ENCODE results near the gene KIF13A. TPM values are rescaled to one million over a fixed set of nuclear protein-coding genes. Genes with fewer than 3 reads are reported as not detected.
"Not testable (repeated sequence)": the region's sequence is repeated elsewhere in the genome, so short reads cannot be mapped to it uniquely, and the experiment has no call there.

Gene KIF13A
- total RNA-seq, 1 experiment from 2014 or later, result 11.3 TPM

DNA sequence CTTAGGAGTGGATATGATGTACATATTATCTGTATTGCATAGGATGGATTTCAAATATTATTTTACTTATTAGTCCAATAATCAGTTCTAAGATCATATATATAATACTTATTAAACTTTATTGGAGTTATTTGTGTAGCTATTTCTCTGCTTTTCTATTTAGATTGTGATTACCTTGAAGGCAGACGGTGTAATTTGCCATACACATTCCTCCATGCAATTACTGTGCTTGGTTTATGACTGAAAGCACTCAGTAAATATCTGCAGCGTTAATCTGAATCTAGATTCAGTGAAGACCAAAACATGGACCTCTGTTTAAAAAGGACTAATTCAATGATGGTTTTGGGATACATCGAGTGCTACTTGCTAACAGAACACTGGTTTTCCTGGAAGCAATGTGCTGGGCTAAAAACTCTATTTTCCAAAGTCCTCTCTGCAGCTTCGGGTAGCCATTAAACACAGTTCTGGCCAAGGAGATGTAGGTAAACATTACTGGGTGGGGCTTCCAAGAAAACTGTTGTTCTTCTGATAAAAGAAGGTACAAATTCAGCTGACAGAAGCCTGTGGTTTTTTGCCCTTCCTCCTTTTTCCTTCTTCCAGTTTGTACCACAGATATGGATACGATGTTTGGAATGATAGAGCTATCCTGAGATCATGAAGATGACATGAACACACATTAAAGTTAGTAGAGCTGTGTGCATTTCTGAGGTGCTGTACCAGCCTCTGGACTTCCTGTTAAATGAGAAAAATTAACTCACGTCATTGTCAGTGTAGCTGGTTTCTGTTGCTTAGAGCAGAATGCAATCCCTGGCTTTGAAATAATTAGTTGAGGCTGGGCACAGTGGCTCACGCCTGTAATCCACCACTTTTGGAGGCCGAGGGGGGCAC lies 144.3 kb downstream of the KIF13A start:
- Histone ChIP-seq H3K36me3 (no peaks in the 10 kb centered on the region), H3K9me3 (no peaks in the 10 kb centered on the region), H3K4me3 (no peak overlapping the region), H3K27me3 (no peaks in the 10 kb centered on the region)
- DNase-seq, result no peak

DNA sequence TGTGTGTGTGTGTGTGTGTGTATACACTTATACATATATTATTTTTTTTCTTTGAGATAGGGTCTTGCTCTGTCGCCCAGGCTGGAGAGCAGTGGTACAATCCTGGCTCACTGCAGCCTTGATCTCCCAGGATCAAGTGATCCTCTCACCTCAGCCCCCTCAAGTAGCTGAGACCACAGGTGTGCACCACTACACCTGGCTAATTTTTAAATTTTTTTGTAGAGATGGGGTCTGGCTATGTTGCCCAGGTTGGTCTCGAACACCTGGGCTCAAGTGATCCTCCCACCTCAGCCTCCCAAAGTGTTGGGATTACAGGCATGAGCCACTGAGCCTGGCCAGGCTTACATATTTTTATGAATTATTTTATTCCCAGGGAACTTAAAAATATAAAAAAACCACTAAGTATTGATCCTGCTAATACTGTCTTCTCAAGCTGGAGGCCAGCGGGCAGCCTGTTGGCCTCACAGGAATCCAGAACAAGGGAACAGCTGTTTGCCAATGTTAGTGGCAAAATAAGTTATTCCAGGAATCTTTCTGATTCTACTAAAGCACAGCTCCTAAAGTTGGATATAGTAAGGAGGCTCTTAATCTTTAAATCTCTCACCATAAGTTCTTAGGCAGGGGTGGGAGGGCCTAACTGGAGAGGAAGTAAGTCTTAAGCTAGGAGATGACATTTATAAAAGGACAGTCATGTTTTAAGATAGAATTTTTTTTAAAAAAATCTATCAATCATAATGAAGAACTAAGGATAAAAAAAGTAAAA lies 145.2 kb downstream of the KIF13A start:
- no peak for DNase-seq
- Histone ChIP-seq H3K27me3 (no peaks in the 10 kb centered on the region), H3K36me3 (peaks cover 3% of the 10 kb centered on the region), H3K9me3 (no peaks in the 10 kb centered on the region; the same call in 1 of the 2 replicates), H3K4me3 (no peak overlapping the region)

GRCh38 chr6:17839513-17840223 lies 147.8 kb downstream of the KIF13A start:
- H3K27me3 ChIP-seq, result no peaks in the 10 kb centered on the region
- H3K36me3 ChIP-seq, result peaks cover 16% of the 10 kb centered on the region
- H3K9me3 ChIP-seq, result no peaks in the 10 kb centered on the region; the same call in 1 of the 2 replicates
- no peak for DNase-seq
- no peak overlapping the region for H3K4me3 ChIP-seq

DNA sequence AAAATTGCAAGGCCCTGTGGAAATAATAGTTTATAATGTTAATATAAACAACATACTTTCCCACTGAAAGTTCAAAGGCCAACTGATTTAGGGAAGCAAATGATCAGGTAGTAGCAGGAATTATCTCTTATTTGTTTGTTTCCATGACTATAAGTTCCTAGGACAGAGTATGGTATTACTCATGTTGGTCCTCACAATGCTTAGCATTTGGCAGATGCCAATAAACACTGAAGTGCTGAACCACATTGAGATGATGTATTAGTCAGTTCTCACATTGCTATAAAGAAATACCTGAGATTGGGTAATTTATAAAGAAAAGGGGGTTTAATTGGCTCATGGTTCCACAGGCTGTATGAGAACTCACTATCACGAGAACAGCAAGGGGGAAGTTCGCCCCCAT lies 151.1 kb downstream of the KIF13A start:
- peaks cover 18% of the 10 kb centered on the region for H3K36me3 ChIP-seq
- no peak for DNase-seq

DNA sequence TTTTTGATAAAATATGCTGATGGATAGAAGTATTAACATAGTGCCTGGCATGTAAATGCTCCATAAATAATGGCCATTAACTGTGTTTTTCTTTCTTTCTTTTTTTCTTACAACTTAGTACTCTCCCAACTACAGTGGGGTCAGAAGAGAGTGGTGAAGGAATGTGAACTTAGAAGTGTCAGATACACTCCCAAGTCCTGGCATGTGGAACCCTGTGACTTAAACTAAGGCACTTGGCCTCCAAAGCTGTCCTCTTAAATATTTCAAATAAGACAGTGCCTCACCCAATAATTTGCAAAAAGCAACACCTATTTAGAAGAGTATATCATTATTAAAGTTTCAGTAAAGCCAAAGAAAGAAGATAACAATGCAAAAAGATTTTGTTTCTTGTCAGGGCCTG lies 151.7 kb downstream of the KIF13A start:
- DNase-seq, result no peak
- Histone ChIP-seq H3K4me3 (no peak overlapping the region), H3K9me3 (no peaks in the 10 kb centered on the region; the same call in 1 of the 2 replicates), H3K27me3 (no peaks in the 10 kb centered on the region), H3K36me3 (peaks cover 19% of the 10 kb centered on the region)

More for the DNA sequence above, 151.1 kb downstream of the KIF13A start:
- no peak overlapping the region for H3K4me3 ChIP-seq
- H3K9me3 ChIP-seq, result no peaks in the 10 kb centered on the region; the same call in 1 of the 2 replicates
- no peaks in the 10 kb centered on the region for H3K27me3 ChIP-seq

GRCh38 chr6:17831135-17831534 lies 156.3 kb downstream of the KIF13A start:
- no peak overlapping the region for H3K4me3 ChIP-seq
- peaks cover 17% of the 10 kb centered on the region for H3K36me3 ChIP-seq
- peak; percentile 27 for DNase-seq

DNA sequence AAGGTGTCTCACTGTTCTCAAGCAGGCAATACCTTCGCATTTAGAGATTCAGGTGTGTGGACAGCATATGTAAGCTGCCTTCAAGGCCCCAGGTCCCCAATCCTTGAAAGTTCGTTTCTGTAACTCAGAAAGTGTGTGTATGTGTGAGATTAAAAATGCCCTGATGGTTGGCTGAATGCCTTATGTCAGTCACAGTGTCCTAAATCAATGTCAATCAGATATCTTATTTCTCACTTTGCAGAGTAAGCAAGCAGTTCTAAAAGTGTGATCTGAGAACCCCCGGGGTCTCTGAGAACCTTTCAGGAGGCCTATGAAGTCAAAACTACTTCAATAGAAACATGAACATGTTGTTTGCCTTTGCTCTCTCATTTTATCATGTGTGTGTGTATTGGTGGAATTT lies 157.5 kb downstream of the KIF13A start:
- Histone ChIP-seq H3K27me3 (no peaks in the 10 kb centered on the region), H3K4me3 (no peak overlapping the region), H3K9me3 (no peaks in the 10 kb centered on the region), H3K36me3 (peaks cover 13% of the 10 kb centered on the region)
- no peak for DNase-seq

More at GRCh38 chr6:17831135-17831534, 156.3 kb downstream of the KIF13A start:
- no peaks in the 10 kb centered on the region for H3K27me3 ChIP-seq
- H3K9me3 ChIP-seq, result no peaks in the 10 kb centered on the region

- peaks cover 13% of the 10 kb centered on the region for H3K36me3 ChIP-seq
- DNase-seq, result no peak
- H3K4me3 ChIP-seq, result no peak overlapping the region
- no peaks in the 10 kb centered on the region for H3K9me3 ChIP-seq
- H3K27me3 ChIP-seq, result no peaks in the 10 kb centered on the region
Observed at GRCh38 chr6:17828149-17828548, 159.3 kb downstream of the KIF13A start.

- Histone ChIP-seq H3K9me3 (no peaks in the 10 kb centered on the region), H3K36me3 (peaks cover 10% of the 10 kb centered on the region), H3K4me3 (no peak overlapping the region), H3K27me3 (no peaks in the 10 kb centered on the region)
- DNase-seq, result no peak
Observed at GRCh38 chr6:17826301-17826700, 161.1 kb downstream of the KIF13A start.

DNA sequence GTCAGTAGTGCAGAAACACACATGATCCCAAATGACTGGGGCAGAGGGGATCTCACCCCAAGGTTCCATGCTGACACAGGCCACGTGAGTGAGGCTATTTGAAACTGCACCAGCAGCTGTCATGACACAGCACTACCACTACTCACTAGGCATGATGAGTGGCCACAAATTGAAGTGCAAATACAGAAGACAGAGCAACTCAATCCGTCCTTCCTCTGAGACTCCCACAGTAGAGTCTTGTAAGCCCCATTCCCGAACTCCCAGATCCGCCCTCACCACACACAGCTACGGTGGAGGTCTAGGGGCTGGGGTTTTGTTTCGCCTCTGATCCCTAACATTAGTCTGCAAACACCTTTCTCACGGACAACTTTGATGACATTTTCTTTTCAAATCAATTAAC lies 167.4 kb downstream of the KIF13A start:
- no peaks in the 10 kb centered on the region for H3K9me3 ChIP-seq
- DNase-seq, result no peak
- no peaks in the 10 kb centered on the region for H3K36me3 ChIP-seq
- H3K27me3 ChIP-seq, result no peaks in the 10 kb centered on the region
- no peak overlapping the region for H3K4me3 ChIP-seq

GRCh38 chr6:17817763-17818162 lies 169.7 kb downstream of the KIF13A start:
- H3K9me3 ChIP-seq, result no peaks in the 10 kb centered on the region
- H3K4me3 ChIP-seq, result no peak overlapping the region
- H3K36me3 ChIP-seq, result peaks cover 2% of the 10 kb centered on the region; the same call in 1 of the 2 replicates
- H3K27me3 ChIP-seq, result no peaks in the 10 kb centered on the region
- DNase-seq, result no peak

DNA sequence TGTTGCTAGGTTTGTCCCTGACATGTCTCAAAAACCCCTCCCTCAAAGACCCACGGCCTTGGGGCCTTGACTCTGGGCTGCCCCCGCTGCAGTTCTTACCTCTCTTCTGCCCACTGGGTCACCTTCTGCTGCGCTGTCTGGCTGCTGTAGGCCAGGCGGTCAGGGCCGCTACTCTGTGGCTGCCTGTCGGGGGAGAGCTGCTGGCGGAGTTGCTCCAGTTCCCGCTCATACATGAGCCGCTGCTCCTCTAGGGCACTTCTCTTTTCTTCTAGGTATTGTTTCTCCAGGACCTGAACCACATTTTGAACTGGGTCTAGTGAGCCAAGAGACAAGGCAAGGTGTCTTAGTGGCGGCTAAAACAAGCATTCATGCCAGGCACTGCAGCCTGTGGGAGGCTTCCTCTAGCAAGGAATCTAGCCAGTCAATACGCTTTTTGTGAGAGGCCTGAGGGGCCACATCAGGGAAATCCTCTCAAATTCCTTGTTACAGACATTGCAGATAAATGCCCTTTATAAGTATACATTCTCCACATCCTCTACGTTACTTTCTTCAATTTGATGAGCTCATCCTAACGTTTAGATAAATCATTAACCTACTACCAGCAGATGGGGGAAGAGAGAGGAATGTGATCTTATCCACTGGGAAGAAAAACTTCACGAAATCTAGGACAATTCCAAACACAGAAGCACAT lies 170.4 kb downstream of the KIF13A start:
- H3K4me3 ChIP-seq, result no peak overlapping the region
- H3K27me3 ChIP-seq, result no peaks in the 10 kb centered on the region
- DNase-seq, result no peak
- H3K9me3 ChIP-seq, result no peaks in the 10 kb centered on the region
- peaks cover 7% of the 10 kb centered on the region; the same call in 1 of the 2 replicates for H3K36me3 ChIP-seq

DNA sequence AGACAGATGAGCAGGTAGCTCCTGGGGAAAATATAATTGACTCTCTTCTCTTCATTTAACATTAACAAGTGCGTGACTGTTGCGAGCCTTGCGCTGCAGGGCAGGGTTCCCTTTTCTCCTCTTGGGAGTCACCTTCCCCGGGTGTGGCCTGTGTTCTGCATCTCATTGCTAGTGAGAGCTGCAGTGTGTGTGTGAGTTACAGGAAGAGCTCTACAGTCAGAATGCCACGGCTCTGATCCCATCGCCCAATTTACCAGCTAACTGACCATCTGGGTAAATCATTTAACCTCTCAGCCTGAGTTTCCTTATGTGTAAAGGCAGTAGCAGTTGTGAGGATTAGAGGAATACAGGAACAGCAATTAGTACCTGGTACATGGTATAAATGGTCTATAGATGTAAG lies 173.9 kb downstream of the KIF13A start:
- no peaks in the 10 kb centered on the region for H3K27me3 ChIP-seq
- no peaks in the 10 kb centered on the region for H3K9me3 ChIP-seq
- DNase-seq, result no peak
- peaks cover 7% of the 10 kb centered on the region; the same call in 1 of the 2 replicates for H3K36me3 ChIP-seq
- H3K4me3 ChIP-seq, result no peak overlapping the region

DNA sequence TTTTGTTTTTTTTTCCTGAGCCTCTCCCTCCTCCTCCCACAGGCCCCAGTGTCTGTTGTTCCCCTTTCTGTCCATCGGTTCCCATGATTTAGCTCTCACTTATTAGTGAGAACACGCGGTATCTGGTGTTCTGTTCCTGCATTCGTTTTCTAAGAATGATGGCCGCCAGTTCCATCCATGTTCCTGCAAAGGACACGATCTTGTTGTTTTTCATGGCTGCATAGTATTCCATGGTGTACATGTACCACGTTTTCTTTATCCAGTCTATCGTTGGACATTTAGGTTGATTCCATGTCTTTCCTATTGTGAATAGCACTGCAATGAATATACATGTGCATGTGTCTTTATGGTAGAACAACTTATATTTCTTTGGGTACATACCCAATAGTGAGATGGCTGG lies 175.1 kb downstream of the KIF13A start:
- Histone ChIP-seq H3K9me3 (no peaks in the 10 kb centered on the region), H3K36me3 (peaks cover 7% of the 10 kb centered on the region), H3K4me3 (no peak overlapping the region), H3K27me3 (no peaks in the 10 kb centered on the region)
- no peak for DNase-seq

- Histone ChIP-seq H3K27me3 (no peaks in the 10 kb centered on the region), H3K9me3 (no peaks in the 10 kb centered on the region), H3K4me3 (no peak overlapping the region), H3K36me3 (peaks cover 12% of the 10 kb centered on the region)
- DNase-seq, result no peak
Observed at GRCh38 chr6:17808609-17809008, 178.8 kb downstream of the KIF13A start.

GRCh38 chr6:17807431-17807830 lies 180.0 kb downstream of the KIF13A start:
- not testable (repeated sequence) for H3K9me3 ChIP-seq, DNase-seq

More at GRCh38 chr6:17807431-17807830, 180.0 kb downstream of the KIF13A start:
- not testable (repeated sequence) for H3K27me3 ChIP-seq, H3K4me3 ChIP-seq, H3K36me3 ChIP-seq

All from MG63 (cell line).